ENCODE data around the gene CCDC88C.

DNA sequence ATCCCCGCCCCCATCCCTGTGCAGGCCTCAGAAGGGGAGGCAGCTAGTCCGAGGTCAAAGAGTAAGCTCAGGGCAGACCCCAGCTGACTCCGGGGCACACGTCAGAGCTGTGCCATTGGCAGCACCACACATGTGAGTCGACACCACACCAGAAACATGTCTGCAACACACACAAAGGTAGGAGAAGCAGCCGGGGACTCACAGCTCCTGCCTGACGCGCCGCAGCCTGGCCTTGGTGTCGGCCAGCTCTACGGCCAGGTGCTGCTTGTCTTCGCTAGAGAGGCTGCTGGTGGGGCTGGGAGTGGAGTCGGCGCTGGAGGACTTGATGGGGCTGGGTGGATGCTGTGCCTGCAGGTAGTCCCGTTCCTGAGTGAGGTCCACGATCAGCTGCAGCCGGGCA is 78.5 kb downstream of the CCDC88C start:
- TF ChIP-seq, protein P1, sequence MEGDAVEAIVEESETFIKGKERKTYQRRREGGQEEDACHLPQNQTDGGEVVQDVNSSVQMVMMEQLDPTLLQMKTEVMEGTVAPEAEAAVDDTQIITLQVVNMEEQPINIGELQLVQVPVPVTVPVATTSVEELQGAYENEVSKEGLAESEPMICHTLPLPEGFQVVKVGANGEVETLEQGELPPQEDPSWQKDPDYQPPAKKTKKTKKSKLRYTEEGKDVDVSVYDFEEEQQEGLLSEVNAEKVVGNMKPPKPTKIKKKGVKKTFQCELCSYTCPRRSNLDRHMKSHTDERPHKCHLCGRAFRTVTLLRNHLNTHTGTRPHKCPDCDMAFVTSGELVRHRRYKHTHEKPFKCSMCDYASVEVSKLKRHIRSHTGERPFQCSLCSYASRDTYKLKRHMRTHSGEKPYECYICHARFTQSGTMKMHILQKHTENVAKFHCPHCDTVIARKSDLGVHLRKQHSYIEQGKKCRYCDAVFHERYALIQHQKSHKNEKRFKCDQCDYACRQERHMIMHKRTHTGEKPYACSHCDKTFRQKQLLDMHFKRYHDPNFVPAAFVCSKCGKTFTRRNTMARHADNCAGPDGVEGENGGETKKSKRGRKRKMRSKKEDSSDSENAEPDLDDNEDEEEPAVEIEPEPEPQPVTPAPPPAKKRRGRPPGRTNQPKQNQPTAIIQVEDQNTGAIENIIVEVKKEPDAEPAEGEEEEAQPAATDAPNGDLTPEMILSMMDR (IDR thresholded peaks at IDR 0.05; ENCODE audit: extremely low read depth in 1 of 2, insufficient read depth in 1 of 2, low read depth in 1 of 2, low read length in 2 of 2), result no peak
- TF ChIP-seq EZH2 (IDR thresholded peaks at IDR 0.05; ENCODE audit: borderline replicate concordance, low read depth, low read length, severe bottlenecking), result no peak
- TF ChIP-seq POLR2AphosphoS5 (IDR thresholded peaks at IDR 0.05; ENCODE audit: insufficient read depth, low read depth, low read length), result no peak
- TF ChIP-seq, protein P2, sequence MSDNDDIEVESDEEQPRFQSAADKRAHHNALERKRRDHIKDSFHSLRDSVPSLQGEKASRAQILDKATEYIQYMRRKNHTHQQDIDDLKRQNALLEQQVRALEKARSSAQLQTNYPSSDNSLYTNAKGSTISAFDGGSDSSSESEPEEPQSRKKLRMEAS (IDR thresholded peaks at IDR 0.05; ENCODE audit: insufficient read depth, insufficient read length), result no peak
- TF ChIP-seq GATA2 (IDR thresholded peaks at IDR 0.05; ENCODE audit: insufficient read depth, insufficient read length, low read depth, low read length), result no peak

Measured in endothelial cell of umbilical vein (primary cell).